Stromal cell of bone marrow (primary cell): ENCODE results near the gene FFAR1.
"Not testable (repeated sequence)": the region's sequence is repeated elsewhere in the genome, so short reads cannot be mapped to it uniquely, and the experiment has no call there.

Experiments
- DNase-seq: peaks from one replicate; pipeline ENCODE4 v3.0.0-alpha.2; 2012; ENCODE audit warnings: low read depth

Gene FFAR1

GRCh38 chr19:35362261-35363000, 14.7 kb downstream of the FFAR1 start:
- DNase-seq, result no peak

GRCh38 chr19:35363001-35363590, 15.4 kb downstream of the FFAR1 start:
- no peak for DNase-seq

- no peak for DNase-seq
Measured at GRCh38 chr19:35363711-35364425, 16.2 kb downstream of the FFAR1 start.

GRCh38 chr19:35365303-35365702, 17.6 kb downstream of the FFAR1 start:
- DNase-seq, result no peak

GRCh38 chr19:35368378-35368777, 20.7 kb downstream of the FFAR1 start:
- no peak for DNase-seq

GRCh38 chr19:35369522-35369921, 21.8 kb downstream of the FFAR1 start:
- no peak for DNase-seq

GRCh38 chr19:35370722-35371121, 23.0 kb downstream of the FFAR1 start, which contains the start of gene GPR42:
Gene GPR42, plus strand, starts transcription at chr19:35371068. Its CDS starts 292 bp downstream, at chr19:35371360.
- DNase-seq, result no peak

- no peak for DNase-seq
Measured at GRCh38 chr19:35373492-35373891, 25.8 kb downstream of the FFAR1 start.

- not testable (repeated sequence) for DNase-seq
Measured at GRCh38 chr19:35374031-35374430, 26.3 kb downstream of the FFAR1 start.

GRCh38 chr19:35375505-35376307, 28.0 kb downstream of the FFAR1 start:
- DNase-seq, result no peak

GRCh38 chr19:35377656-35378055, 30.0 kb downstream of the FFAR1 start:
- DNase-seq, result no peak

- no peak for DNase-seq
Measured at GRCh38 chr19:35378356-35378755, 30.7 kb downstream of the FFAR1 start.

- not testable (repeated sequence) for DNase-seq
Measured at GRCh38 chr19:35379545-35379944, 31.8 kb downstream of the FFAR1 start.

- no peak for DNase-seq
Measured at GRCh38 chr19:35379992-35380391, 32.3 kb downstream of the FFAR1 start.

GRCh38 chr19:35380450-35381124, 32.9 kb downstream of the FFAR1 start:
- no peak for DNase-seq

- no peak for DNase-seq
Measured at GRCh38 chr19:35381318-35381717, 33.6 kb downstream of the FFAR1 start.

- DNase-seq, result no peak
Measured at GRCh38 chr19:35381926-35382325, 34.2 kb downstream of the FFAR1 start.

- DNase-seq, result no peak
Measured at GRCh38 chr19:35383536-35383935, 35.8 kb downstream of the FFAR1 start.

- no peak for DNase-seq
Measured at GRCh38 chr19:35388277-35389054, 40.8 kb downstream of the FFAR1 start.

GRCh38 chr19:35389192-35389861, 41.6 kb downstream of the FFAR1 start:
- DNase-seq, result no peak
